ENCODE measurements around the gene HHIPL1. TPM values are rescaled to one million over a fixed set of nuclear protein-coding genes. Genes with fewer than 3 reads are reported as not detected.

The HHIPL1 gene
- polyA plus RNA-seq, 2 of the 4 experiments (the other 2 are of a cell fraction), result 0.19 to 0.23 TPM

DNA sequence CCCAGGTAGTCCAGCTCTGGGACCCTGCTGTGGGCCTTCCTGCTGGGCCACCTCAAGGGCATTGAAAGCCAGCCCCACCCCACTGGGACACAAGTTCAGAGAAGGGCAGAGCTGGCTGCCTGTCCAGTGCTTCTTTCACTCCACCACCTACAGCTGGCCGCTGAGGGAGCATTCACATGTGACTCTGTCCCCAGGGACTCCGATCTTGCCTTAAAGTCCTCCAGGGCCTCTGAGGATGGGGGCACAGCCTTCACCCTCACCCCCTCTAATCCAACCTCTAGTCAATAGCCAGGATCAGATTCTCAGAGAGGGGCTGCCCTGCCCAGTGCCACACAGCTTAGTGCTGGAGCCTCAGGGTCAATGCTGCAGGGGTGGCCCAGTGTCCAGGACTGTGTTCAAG lies 34.2 kb downstream of the HHIPL1 start:
- FAIRE-seq (no peak), DNase-seq (ENCODE audit: low read depth in 1 of 2, low spot score in 1 of 2) (no peak), ATAC-seq (no peak)
- Histone ChIP-seq H3K9me3 (peaks cover 18% of the 10 kb centered on the region; the same call in 2 of the 3 replicates), H3K4me2 (no peak overlapping the region), H3K4me1 (no peaks in the 10 kb centered on the region), H3K4me3 (no peak overlapping the region), H3K27ac (no peak overlapping the region)
- TF ChIP-seq EHMT2 (IDR thresholded peaks at IDR 0.05; ENCODE audit: low read depth), result no peak
- TF ChIP-seq, protein P1, sequence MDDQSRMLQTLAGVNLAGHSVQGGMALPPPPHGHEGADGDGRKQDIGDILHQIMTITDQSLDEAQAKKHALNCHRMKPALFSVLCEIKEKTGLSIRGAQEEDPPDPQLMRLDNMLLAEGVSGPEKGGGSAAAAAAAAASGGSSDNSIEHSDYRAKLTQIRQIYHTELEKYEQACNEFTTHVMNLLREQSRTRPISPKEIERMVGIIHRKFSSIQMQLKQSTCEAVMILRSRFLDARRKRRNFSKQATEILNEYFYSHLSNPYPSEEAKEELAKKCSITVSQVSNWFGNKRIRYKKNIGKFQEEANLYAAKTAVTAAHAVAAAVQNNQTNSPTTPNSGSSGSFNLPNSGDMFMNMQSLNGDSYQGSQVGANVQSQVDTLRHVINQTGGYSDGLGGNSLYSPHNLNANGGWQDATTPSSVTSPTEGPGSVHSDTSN (IDR thresholded peaks at IDR 0.05), result no peak
- no peak for TF ChIP-seq RNF2 (IDR thresholded peaks at IDR 0.05; ENCODE audit: borderline replicate concordance, low read depth)
- TF ChIP-seq, protein P2, sequence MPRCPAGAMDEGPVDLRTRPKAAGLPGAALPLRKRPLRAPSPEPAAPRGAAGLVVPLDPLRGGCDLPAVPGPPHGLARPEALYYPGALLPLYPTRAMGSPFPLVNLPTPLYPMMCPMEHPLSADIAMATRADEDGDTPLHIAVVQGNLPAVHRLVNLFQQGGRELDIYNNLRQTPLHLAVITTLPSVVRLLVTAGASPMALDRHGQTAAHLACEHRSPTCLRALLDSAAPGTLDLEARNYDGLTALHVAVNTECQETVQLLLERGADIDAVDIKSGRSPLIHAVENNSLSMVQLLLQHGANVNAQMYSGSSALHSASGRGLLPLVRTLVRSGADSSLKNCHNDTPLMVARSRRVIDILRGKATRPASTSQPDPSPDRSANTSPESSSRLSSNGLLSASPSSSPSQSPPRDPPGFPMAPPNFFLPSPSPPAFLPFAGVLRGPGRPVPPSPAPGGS (IDR thresholded peaks at IDR 0.05), result no peak
- TF ChIP-seq MAFK (IDR thresholded peaks at IDR 0.05; ENCODE audit: partially characterized antibody), result no peak
- no peak for TF ChIP-seq CHD4 (IDR thresholded peaks at IDR 0.05; ENCODE audit: borderline replicate concordance)
- no peak for TF ChIP-seq MAZ (IDR thresholded peaks at IDR 0.05; ENCODE audit: borderline replicate concordance, low read depth, low read length)
- TF ChIP-seq, protein P3, sequence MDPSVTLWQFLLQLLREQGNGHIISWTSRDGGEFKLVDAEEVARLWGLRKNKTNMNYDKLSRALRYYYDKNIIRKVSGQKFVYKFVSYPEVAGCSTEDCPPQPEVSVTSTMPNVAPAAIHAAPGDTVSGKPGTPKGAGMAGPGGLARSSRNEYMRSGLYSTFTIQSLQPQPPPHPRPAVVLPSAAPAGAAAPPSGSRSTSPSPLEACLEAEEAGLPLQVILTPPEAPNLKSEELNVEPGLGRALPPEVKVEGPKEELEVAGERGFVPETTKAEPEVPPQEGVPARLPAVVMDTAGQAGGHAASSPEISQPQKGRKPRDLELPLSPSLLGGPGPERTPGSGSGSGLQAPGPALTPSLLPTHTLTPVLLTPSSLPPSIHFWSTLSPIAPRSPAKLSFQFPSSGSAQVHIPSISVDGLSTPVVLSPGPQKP (IDR thresholded peaks at IDR 0.05; ENCODE audit: low read depth, low read length), result no peak
- TF ChIP-seq GATA3 (IDR thresholded peaks at IDR 0.05; ENCODE audit: borderline replicate concordance), result no peak
- CTCF ChIA-PET, result interaction anchor here (1.4 to 5.7 kb wide), 6 partner anchors 9 to 207 kb away, joined by 3 to 42 read pairs (median 18); no protein-coding TSS in a partner anchor
- POLR2A ChIA-PET, result no interaction called here
- 88% methylated on average over 2 of the region's 2 CpGs for WGBS (ENCODE audit: missing lambda C conversion rate)

DNA sequence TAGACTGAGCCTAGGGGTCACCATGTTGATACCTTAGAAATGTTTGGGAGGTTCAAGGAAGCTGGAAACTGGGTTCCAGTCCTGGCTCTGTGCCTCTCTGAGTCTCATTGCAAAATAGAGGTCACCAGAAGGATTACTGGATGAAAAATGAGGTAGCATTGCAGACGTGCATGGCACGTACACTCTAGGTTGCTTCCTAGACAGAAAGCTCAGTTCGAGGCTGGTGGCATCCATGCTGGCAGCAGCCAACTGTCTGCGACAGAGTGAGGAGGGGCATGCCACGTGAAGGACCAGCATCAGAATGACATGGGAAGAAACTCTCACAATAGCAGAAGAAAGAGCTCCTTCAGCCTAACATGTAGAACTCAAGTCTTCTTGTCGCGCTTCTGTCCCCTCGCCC lies 34.6 kb downstream of the HHIPL1 start:
- H3K27ac ChIP-seq, result no peak overlapping the region
- WGBS (ENCODE audit: missing lambda C conversion rate), result 62% methylated on average over 8 of the region's 8 CpGs
- ChIA-PET CTCF (interaction anchor here (1.4 to 5.7 kb wide), 8 partner anchors 9 to 206 kb away, joined by 3 to 42 read pairs (median 13); no protein-coding TSS in a partner anchor), POLR2A (no interaction called here)
- peaks cover 1% of the 10 kb centered on the region for H3K4me1 ChIP-seq
- DNase-seq (ENCODE audit: low read depth in 1 of 2, low spot score in 1 of 2) (no peak), ATAC-seq (no peak), FAIRE-seq (no peak)
- TF ChIP-seq, protein P4, sequence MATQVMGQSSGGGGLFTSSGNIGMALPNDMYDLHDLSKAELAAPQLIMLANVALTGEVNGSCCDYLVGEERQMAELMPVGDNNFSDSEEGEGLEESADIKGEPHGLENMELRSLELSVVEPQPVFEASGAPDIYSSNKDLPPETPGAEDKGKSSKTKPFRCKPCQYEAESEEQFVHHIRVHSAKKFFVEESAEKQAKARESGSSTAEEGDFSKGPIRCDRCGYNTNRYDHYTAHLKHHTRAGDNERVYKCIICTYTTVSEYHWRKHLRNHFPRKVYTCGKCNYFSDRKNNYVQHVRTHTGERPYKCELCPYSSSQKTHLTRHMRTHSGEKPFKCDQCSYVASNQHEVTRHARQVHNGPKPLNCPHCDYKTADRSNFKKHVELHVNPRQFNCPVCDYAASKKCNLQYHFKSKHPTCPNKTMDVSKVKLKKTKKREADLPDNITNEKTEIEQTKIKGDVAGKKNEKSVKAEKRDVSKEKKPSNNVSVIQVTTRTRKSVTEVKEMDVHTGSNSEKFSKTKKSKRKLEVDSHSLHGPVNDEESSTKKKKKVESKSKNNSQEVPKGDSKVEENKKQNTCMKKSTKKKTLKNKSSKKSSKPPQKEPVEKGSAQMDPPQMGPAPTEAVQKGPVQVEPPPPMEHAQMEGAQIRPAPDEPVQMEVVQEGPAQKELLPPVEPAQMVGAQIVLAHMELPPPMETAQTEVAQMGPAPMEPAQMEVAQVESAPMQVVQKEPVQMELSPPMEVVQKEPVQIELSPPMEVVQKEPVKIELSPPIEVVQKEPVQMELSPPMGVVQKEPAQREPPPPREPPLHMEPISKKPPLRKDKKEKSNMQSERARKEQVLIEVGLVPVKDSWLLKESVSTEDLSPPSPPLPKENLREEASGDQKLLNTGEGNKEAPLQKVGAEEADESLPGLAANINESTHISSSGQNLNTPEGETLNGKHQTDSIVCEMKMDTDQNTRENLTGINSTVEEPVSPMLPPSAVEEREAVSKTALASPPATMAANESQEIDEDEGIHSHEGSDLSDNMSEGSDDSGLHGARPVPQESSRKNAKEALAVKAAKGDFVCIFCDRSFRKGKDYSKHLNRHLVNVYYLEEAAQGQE (IDR thresholded peaks at IDR 0.05), result no peak
- TF ChIP-seq, protein P1 (IDR thresholded peaks at IDR 0.05), result no peak
- TF ChIP-seq CHD4 (IDR thresholded peaks at IDR 0.05; ENCODE audit: borderline replicate concordance) (no peak), TP53 (CRISPR knock-in tag; IDR thresholded peaks at IDR 0.05) (no peak), HDAC2 (IDR thresholded peaks at IDR 0.05) (no peak), RAD21 (conservative IDR thresholded peaks at IDR 0.05 in 1 of 2, IDR thresholded peaks at IDR 0.05 in 1 of 2) (no peak), JUN (IDR thresholded peaks at IDR 0.05) (no peak), HOXA7 (CRISPR knock-in tag; IDR thresholded peaks at IDR 0.05) (no peak), MAFK (IDR thresholded peaks at IDR 0.05; ENCODE audit: partially characterized antibody) (no peak), POLR2AphosphoS2 (conservative IDR thresholded peaks at IDR 0.05; ENCODE audit: low read length) (no peak), POLR2A (IDR thresholded peaks at IDR 0.05; ENCODE audit: low read length) (no peak), KDM1A (IDR thresholded peaks at IDR 0.05; ENCODE audit: low read depth) (no peak), CHD2 (IDR thresholded peaks at IDR 0.05; ENCODE audit: low read length, partially characterized antibody) (no peak)
- TF ChIP-seq, protein P5, sequence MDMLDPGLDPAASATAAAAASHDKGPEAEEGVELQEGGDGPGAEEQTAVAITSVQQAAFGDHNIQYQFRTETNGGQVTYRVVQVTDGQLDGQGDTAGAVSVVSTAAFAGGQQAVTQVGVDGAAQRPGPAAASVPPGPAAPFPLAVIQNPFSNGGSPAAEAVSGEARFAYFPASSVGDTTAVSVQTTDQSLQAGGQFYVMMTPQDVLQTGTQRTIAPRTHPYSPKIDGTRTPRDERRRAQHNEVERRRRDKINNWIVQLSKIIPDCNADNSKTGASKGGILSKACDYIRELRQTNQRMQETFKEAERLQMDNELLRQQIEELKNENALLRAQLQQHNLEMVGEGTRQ (IDR thresholded peaks at IDR 0.05), result no peak
- TF ChIP-seq, protein P6, sequence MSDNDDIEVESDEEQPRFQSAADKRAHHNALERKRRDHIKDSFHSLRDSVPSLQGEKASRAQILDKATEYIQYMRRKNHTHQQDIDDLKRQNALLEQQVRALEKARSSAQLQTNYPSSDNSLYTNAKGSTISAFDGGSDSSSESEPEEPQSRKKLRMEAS (IDR thresholded peaks at IDR 0.05), result no peak
- TF ChIP-seq, protein P7, sequence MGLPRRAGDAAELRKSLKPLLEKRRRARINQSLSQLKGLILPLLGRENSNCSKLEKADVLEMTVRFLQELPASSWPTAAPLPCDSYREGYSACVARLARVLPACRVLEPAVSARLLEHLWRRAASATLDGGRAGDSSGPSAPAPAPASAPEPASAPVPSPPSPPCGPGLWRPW (IDR thresholded peaks at IDR 0.05), result no peak
- H3K9me3 ChIP-seq, result peaks cover 18% of the 10 kb centered on the region; the same call in 2 of the 3 replicates
- H3K4me2 ChIP-seq, result no peak overlapping the region
- H3K4me3 ChIP-seq, result no peak overlapping the region
